HG03196 (cell line): ENCODE results near the gene RALGAPA2.
A peak's percentile ranks its signal among the peaks of the same experiment; 100 is the strongest.

ENCODE experiments used
- ATAC-seq: cut with Tn5 transposase; IDR thresholded peaks from one replicate; pipeline ENCODE4 v1.9.1; 2021; ENCODE audit not compliant: unreplicated experiment

Gene RALGAPA2

DNA sequence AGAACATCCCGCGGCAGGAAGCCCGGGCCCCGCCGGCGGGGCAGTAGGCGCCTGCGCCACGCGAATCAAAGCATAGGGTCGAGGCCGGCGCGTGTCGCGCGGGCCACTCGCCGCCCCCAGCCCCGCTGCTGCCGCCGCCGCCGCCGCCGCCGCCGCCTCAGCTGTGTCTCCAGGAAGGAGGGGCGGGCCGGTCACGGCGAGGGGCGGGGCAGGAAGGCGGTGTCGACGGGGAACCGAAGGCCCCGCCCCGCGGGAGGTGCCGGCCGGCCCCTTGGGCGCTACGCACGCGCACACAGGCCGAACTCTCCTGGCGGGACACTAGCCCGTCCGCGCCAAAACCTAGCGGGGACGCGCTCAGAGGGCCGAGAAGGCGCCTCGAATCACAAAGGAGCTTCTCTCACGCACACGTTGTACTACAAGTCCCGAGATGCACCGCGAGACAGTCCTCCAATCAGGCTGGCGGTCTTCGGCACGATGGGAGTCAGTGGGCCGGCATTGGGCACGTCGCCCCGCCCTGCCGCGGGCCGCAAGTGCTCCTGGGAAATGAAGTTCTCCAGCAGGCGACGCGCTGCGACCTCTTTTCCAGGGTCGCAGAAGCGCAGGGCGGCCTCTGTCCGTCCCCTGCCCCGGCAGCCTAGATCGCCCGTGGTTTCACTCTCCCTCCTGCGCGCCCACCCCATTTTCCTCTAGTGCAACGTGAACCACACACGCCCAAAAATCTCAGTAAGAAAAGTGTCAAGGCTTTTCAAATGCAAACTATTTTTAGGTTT lies at the start of gene RALGAPA2:
TSS of gene RALGAPA2 (minus strand) at position 171 of the 770 bp plus-strand sequence. CDS start at position 7, 164 bp downstream.
- ATAC-seq, result peak; percentile 94

DNA sequence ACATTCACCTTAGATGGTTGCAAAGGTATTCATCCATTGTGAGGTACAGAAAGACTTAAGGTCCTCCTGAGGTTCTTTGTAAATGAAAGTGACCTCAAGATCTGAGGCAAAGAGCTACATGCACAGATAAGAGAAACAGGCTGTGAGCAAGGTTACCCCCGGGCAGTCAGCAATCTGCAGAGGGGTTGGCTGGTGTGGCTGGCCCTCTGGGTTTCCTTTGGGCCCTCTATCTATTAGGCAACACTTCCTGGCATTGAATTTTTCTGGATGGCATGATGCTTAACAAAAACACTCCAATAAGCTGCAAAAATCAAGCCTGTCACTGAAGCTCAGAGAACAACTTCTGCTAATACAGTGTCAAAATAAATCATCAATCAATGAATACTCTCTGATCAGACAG lies 48.9 kb upstream of the RALGAPA2 start:
- no peak for ATAC-seq

DNA sequence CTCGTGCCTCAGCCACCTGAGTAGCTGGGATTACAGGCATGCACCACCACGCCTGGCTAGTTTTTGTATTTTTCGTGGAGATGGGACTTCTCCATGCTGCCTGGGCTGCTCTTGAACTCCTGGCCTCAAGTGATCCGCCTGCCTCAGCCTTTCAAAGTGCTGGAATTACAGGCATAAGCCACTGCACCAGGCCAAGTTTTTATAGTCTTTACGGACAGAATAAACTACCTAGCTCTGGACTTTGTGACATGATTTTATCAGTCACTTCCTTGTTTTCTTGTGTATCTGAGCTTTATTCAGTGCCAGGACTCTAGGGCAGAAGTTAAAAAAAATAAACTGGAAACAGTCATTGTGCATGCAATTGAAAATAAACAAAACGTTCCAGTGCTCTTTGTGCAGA lies 46.7 kb upstream of the RALGAPA2 start:
- ATAC-seq, result no peak

DNA sequence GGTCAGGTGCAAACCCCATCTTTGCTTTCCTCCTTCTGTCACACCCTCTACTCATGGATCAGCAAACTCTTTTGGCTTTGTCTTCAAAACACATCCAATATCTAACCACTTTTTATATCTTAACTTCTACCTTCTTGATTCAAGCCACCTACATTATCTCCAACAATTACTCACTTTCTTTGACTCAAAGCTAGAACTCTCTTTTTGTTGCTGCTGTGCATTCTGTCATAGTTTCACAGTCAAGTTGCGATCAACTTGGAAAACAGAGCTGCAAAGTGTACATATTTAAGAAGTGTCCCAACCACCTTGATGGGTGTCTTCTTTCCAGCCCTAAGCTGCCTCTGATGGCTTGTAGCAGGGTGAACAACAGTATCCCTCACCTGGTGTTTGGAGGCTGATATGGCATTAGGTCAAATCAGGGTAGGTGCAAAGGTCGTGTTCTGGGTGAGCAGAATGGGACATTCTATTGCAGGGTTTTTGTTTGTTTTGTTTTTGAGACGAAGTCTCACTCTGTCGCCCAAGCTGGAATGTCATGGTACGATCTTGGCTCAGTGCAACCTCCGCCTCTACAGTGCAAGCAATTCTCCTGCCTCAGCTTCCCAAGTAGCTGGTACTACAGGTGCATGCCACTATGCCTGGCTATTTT lies 43.4 kb upstream of the RALGAPA2 start:
- no peak for ATAC-seq

DNA sequence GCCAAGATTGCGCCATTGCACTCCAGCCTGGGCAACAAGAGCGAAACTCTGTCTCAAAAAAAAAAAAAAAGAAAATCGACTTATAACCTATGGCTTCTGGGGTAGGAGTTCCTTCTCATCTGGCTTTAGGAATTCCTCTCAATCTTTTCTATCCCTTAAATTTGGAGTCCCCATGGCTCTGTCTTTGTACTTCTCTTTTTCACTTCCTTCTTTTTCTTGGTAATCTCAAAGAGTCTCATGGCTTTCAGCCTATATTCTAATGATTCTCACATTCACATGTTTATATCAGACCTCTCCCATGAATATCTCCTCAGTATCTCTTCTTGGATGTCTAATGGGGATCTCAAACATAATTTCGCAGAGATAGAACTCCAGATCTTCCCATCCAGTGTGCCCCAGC lies 42.8 kb upstream of the RALGAPA2 start:
- no peak for ATAC-seq

DNA sequence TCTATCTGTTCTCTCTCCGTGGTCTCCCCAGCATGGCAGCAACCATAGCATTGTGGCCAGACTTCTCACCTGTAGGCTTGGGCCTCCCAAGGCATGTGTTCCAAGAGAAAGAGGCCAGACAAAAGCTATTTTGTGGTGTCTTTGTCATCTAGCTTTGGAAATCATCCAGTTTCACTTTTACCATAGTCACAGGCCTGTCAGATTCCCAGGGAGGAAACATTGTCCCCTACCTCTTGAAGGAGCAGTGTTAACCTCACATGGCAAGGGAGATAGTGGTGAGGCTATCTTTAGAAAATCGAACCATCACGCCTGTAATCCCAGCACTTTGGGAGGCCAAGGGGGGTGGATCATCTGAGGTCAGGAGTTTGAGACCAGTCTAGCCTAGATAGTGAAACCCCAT lies 42.3 kb upstream of the RALGAPA2 start:
- ATAC-seq, result no peak

DNA sequence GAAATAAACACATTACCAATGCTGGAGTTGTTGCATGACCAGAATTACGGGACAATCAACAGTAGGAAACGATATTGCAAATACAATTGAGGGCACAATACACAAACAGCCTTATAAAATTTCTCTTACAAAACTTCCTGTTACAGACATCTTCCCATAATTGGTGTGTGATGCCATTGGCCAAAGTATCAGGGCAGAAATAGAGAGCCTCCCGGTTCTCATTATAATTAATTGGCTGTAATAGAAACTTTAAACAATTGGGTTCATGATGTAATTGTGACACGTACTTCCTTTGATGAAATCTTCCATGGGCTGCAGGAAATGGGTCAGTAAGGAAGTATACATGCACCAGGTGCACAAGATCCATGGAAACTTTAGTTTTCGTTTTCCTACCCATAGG lies 40.3 kb upstream of the RALGAPA2 start:
- no peak for ATAC-seq

DNA sequence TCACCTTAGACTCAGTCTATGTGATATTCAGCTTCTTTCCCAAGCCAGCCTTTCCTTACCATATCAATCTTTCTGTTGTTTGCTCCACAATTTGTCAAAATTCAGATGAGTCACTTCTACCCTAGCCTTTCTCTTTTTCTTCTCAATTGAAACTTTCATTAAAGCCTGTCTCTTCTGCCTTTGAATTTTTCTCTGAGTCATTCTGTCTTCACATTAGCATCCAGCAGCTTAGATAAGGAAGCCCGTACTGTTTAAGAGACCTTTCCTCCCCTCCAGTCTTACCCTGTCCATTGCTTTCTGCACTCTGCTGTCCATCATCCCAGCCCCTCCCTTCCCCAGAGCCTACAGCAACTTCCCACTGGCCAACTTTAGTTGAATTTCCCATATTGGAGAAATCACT lies 34.9 kb upstream of the RALGAPA2 start:
- ATAC-seq, result no peak

DNA sequence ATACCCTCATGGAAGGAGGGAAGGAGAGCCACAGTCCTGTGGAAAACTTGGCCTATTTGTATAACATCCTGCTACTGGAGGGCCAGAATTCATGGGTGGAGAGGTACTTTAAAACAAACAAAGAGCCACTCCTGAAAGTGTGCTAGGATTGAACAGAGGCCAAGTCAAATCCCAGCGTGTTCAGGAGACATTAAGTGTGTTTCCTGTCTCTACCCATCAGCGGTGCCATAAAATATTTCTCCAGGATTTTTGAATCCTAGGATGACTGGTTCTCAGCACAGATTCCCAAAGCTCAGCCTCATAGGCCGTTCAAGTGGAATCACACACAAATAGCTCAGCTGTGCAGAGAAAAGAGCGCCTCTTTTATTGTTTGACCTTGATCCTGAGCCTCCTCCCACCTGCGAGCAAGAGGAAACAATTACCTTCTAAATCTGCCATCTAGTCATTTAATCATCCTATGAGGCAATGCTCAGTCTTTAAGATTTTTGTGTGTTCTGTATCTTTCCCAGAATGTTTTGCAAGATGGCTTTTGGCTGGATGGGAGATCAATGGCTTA lies 31.8 kb upstream of the RALGAPA2 start:
- ATAC-seq, result no peak

DNA sequence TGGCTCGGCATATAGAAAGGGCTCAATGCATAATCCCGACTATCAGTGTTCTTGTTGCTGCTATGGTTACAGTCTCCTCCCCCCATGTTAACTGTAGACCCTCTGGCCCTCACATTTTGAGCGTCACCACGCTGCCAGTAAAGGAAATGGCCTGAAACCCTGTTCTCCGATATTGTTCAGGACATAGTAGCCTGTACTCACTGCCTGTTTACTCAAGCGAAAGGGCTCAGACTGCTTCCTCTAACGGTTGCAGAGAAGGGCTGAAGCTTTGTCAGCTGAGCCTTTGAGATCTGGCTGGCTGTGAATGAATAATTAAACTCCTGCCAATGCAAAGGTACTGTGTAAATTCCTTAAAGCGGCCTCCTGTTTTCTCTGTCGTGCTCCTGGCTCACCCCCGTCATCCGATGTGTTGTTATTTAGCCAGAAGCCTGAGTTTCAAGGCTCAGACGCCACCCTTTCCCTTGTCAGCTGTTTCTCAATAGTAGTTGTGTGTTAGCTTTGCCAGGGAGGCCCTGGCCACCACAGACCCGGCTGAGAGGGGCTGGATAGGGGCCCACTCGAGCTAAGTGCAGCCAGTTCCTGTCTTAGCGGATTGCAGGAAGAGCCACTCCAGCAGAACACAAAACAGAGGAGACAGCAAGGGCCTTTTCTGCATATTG lies 31.2 kb upstream of the RALGAPA2 start:
- peak; percentile 59 for ATAC-seq

DNA sequence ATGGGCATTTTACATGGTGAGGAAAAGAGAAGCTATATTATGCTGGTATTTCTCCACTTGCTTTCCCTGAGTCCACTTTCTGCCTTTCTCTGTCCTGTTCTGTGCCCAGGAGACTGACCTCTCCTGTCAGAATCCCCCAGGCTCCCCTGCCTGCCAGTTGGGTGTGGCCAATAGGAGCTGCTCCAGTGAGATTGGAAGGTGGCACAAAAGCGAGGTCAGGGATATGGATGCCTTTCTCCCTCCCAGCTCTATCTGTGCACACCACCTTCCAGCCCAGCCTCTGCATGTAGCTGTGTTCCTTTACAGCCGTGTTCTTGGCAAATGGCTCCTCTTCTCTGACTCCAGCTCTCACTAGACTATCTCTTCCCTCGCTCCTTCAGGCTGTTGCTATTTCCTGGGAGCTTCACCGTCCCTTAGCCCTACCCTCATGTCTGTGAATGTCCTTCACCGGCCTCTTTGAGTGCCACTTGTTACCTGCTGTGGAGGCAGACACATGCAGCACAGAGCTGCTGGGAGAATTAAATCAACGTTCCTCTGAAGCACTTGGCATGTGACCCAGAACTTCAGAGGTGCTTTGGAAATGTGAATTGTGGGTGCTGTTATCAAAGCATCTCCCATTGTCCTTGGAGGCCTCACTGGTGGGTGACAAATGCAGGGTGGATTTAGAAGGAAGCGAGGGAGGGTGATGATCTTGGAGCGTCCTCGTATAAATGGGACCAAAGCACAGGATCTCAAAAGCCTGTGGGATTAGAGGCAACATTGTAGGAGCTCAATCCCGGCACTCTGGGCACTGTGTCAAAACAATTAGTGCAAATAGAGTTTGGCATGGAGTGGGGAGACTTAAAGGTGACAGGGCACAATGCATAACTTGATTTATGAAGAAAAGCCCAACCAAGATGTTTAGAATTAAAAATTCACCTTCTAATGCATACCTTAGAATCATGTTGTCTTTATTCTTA lies 28.9 kb upstream of the RALGAPA2 start:
- ATAC-seq, result no peak

DNA sequence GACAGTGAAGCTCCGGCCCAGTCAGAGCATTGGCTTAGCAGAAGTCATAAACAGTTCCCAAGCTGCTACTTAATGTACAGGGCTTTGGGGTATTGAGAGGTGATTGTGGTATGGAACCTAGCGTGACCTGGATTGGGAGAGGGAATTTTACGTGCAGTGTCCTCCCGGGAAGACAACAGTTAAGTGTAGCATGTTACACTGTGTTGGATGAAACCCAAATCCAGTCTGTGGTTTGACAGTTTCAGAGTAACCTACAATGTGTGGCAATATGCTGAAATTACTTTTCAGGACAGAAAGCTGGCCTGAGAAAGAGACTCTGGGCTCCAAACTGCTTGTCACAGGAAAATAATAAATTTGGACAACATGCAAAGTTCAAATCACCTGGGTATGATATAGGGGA lies 28.1 kb upstream of the RALGAPA2 start:
- ATAC-seq, result no peak

DNA sequence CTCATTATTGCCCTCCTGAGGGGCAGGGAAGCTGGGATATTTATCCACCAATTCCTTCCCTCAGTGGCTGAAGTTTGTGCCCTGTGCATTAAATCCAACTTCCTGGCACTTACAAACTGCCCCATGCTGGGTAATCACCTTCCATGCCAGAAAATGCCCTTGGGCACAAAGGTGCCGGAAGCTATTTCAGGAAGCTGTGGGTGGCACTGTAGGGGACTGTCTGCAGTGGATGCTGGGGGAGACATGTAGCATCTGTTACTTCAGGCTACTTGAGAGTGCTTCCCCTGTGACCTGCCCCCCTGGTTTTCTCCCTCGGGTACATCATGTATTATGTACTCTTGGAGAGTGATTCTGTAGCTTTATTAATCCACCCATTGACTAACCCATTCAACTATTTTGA lies 24.7 kb upstream of the RALGAPA2 start:
- no peak for ATAC-seq

DNA sequence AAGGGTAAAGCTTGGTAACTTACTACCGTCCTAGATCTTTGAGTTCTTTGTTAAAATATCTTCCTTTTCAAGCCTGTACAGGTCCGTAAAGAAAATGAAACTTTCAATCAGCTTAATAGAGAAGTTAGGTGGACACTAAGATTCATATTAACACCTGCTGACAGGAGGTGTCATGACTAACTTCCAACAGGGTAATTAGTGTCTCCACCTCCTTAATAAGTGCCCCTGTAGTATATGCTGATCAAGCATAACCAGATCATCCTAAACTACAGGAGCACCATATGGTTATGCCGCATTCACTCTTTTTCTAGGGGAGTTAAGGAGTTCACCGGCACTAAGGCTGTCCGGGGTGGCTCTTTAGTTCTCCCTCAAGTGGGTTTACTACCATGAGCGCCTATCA lies 23.9 kb upstream of the RALGAPA2 start:
- no peak for ATAC-seq

DNA sequence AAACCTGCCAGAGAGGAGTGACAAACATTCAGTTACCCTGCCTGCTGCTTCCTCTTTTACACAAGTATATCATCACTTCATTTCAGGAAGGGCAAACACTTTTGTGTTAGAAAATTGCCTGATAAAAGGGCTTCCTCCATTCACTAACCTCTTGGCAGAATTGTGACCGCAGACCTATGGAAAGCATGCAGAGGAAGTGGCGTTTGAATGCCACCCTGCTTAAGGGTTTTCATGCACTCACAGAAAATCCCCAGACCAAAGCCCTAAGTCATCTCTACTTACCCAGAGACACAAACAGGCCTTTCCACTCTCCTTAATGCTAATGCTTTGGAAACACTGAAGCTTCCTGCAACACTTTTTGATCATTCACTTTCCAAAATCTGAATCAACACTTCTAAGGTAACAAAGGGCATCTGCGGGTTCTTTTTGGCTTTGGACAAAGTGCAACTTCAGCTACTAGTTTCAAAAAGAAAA lies 22.1 kb upstream of the RALGAPA2 start:
- ATAC-seq, result peak; percentile 64

DNA sequence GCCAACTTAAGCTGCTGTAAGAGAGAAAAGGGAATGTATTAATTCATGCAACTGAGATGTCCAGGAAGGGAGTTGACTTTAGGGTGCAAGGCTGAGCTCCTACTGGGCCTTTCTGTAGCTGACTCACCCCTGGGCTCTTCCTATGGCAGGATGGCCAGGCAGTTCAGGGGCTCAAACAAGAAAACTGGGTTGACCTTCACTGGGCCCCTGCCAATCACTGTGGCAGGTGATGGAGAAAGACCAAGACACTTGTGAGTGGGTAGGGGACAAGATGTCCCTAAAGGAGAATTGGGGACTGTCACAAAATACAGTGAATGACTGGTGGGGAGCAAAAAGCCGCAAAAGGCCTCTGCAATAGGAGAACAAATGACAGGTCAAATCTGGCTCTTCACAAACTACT lies 21.5 kb upstream of the RALGAPA2 start:
- no peak for ATAC-seq

DNA sequence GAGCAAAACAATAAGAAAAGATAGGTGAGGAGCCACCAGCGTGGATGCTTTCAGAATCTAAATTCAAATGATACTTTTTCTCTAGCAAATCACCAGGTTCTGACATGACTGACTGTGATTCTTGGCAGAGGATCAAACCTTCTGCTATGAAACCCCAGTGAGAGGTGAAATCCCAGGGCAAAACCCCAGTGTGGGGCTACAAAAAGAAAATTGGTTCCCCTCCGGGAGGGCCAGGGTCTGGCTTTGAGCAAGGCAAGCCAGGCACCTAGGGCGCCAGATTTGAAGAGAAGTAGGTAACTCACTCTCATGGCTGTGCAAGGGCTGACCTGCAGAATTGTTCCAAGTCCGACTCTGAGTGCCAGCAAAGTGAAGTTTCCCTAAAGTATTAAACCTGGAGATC lies 20.2 kb upstream of the RALGAPA2 start:
- ATAC-seq, result no peak

DNA sequence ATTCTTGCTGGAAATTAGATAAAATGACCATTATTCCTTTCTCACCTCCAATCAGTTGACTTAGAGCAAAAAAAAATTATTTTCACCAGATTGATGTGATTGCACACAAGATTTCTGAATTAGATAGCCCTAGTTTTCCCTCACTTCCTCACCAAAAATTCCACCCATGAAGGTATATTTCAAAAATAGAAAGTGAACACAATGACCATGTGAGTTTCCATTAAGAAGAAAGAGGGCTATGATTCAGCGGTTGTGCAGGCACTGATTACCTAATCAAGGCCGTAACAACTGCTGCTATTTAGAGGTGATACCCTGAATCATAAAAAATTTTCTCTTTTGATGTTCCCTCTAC lies 19.5 kb upstream of the RALGAPA2 start:
- ATAC-seq, result no peak

DNA sequence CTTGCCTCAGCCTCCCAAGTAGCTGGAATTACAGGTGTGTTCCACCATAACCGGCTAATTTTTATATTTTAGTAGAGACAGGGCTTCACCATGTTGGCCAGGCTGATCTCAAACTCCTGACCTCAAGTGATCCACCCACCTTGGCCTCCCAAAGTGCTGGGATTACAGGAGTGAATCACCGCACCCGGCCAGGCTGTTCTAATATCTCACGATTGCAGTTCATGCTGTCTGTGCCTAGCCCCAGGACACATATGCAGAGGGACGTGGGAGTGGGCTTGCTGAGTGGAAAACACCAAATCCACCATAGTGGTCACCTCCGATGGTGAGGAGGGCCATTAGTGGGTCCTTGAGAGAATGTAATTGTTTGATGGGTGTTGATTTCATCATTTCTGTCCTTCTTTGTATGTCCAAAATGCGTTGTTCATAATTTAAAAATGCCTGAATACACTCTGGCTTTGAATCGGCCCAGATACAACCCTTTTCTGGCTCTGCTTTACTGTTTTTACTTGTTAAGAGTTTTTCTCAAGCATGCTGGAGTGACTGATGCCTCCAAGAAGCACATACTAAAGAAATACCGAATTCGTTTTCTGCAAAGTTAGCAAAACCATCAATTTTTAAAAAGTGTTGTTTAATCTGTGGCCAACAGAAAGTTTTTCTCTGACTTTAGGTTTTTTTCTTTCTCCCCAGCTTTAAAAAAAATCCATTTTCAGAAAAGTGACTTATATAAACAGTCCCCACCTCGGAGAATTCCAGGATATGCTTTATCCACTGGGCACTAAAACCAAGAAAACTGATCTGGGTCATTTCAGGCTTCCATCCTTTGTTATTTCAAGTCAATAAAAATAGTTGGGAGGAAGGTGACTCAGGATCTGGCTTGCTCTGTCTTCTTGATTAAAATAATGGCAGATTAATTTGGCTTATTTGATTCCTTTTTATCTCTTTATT lies 18.8 kb upstream of the RALGAPA2 start:
- no peak for ATAC-seq

DNA sequence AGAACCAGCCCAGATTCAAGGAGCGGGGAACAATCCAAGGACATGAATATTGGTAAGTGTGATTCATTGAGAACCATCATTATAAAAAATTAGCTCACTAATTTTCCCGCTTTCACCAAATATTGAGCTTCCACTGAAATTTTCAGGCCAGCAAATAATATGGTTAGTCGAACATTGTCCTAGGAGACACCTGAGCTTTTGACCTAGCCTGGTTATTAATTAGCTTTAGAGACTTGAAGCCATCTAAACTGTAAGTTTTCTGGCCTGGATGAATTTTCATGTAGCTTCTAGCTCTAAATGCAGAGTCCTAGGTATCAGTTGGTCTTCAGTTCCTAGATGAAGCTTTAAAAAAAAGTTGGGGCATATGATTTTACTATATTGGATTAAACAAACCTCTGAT lies 17.1 kb upstream of the RALGAPA2 start:
- no peak for ATAC-seq
